Stimulated activated CD4-positive, alpha-beta T cell treated with anti-CD3 and anti-CD28 coated beads, Interleukin-12 subunit alpha, Interleukin-12 subunit beta, amount 100 ng/mL, for 48 hours (primary cell): ENCODE results near the gene DOCK2.

Experiments
- DNase-seq, 3 donors: peaks; one replicate each; pipeline ENCODE4 v3.0.0-alpha.2; 2020; ENCODE audit warnings: low read depth in 2 of 3, low spot score in 1 of 3

The DOCK2 gene

DNA sequence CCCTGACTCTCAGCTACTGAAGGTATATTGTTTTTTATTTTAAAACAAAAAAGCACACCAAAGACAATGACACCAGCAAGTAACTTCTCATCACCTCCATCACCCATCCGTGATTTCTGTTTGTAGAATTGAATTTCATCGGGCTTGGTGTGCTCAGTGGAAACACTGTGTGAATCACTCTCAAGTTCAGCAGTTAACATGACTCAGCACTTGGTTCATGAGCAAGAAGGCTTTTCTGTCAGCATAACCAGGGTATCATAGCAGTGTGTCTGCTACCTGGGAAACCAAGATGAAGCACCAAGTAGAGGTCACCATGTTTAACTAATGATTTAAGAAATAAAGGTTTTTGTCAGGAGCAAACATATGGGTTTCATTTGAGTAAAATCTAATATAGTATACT is 219.5 kb downstream of the DOCK2 start:
- no peak for DNase-seq

DNA sequence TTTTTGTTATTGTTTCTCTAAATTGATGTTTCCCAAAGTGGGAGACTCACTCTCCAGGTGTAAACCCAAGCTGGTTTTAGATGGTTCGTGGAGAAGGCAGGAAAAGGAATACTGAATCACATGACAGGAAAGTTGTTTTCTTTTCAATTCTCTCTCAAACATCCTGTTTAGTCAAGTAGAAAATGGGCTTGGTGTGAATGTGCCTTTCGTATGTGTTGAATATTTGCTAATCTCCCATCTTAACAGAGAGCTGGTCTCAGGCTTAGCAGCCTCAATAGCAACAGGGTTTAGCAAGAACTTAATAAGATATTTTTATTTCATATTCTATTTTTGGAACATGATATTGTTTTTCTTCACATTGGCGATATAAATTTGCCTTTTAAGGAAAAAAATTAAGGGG is 223.5 kb downstream of the DOCK2 start:
- no peak for DNase-seq

DNA sequence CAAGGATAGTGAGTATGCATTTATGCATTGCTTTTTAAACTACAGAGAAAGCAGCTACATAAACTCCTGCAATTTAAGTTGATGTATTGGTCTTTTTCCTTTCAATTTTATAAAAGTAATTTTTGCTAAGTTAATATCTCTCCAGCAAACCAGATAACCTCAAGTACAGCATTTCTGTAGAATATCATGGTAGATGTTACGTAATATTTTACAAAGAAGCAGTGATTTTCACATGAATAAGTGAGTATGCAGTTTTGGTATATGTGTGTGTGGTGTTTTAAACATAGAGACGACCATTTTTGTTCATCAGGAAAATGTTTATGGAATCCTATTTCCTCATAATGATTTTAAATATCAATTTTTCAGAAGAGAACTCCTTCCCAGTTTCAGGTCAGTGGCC is 224.4 kb downstream of the DOCK2 start:
- DNase-seq: no peak

DNA sequence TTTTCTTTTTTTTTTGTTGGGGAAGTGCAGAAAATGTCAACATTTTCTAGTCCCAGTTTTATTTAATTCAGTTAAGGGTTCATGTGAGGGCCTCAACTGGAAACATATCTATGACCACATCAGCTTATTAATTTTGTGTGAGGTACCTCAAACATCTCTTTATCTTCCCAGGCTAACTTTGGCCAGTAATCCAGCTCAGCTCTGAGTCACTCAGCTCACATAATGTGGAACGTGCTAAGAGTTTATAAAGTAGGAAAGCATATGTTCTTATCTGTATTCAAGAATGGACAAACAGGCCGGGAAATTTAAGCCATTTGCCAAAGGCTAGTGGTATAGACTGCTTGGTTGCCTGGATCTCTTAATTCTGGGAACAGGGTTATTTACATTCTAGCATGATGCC is 224.9 kb downstream of the DOCK2 start:
- DNase-seq: no peak

DNA sequence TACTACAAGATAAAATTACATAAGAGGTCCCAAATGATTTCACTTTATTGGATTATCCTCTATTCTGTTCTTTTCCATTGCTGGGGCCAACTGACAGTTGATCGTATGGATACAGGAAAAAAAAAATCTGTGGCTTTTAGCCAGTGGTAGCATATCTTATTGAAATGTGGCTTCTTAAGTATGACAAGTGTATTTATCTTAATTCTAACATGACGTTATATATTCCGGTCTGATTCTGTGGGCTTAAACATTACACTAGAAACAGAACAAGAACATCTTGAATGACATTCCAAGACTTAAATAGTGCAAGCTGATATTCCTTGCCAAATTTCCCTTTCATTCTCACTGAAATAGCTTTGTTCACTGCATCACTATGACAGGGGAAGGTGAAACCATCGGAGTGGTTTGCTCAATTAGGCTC is 225.3 kb downstream of the DOCK2 start:
- no peak for DNase-seq

DNA sequence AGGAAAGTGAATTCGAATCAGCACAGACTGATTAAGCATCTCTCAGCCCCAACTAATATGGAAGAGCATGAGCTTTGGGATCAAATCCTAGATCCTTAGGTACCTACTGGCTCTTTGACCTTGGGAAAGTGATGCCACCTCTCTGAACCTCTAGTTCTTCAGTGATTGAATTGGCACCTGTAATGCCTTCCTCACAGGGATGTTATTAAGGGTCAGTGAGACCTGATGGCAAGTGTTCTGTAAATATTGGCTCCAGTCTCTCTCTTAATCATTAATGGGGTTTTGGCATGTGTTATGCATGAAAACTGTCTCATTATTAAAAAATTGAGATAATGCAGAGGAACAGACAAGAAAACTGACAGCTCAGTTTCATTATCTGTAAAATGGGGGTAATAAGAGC is 227.4 kb downstream of the DOCK2 start:
- DNase-seq: no peak

DNA sequence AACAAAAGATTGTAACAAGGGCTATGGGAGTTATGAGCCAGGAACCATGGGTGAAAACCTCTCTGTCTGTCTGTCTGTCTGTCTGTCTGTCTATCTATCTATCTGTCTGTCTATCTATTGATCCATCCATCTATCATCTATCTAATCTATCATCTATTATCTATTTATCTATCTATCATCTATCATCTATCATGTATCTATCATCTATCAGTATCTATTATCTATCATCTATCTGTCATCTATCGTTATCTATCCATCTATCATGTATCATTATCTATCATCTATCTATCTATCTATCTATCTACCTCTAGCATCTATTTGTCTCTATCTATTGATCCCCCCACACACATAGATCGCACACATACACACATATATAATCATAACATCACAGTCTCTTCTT is 230.3 kb downstream of the DOCK2 start:
- DNase-seq: no peak

DNA sequence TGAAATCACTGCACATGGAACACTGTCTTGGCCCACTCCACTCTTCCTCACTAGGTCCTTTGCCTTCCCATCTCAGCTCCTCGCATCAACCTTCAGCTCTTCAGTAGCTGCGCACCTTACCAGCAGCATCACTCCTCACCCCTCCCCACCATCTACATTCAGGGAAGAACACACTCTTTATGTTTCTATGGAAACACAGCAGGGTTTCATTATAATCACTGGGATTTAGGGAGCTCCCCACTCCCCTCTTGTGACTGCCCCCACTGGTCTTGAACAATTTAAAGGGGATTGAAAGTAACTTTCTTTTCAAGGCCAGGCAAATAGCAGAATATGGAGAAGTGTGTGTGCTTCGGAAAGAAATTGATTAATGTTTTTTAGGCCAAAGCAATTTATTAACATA is 232.0 kb downstream of the DOCK2 start:
- no peak for DNase-seq

DNA sequence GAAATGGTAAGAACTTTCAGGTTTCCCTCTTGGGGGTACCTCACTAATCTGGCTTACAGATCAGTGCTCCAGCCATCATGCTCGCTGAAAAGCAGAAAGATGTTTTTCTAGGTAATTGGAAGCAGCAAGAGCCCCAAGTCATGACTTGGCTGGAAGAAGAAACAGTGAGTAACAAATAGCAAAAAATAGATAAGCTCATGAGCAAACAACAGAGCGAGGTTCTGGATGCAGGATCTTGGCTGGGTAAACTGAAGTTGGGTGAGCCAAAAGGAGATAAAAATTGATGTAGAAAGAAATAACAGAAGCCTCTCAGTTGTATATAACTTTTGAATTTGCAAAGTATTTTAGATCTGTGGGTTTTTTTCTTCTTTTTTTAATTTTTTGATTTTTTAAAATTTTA is 233.1 kb downstream of the DOCK2 start:
- DNase-seq: no peak

DNA sequence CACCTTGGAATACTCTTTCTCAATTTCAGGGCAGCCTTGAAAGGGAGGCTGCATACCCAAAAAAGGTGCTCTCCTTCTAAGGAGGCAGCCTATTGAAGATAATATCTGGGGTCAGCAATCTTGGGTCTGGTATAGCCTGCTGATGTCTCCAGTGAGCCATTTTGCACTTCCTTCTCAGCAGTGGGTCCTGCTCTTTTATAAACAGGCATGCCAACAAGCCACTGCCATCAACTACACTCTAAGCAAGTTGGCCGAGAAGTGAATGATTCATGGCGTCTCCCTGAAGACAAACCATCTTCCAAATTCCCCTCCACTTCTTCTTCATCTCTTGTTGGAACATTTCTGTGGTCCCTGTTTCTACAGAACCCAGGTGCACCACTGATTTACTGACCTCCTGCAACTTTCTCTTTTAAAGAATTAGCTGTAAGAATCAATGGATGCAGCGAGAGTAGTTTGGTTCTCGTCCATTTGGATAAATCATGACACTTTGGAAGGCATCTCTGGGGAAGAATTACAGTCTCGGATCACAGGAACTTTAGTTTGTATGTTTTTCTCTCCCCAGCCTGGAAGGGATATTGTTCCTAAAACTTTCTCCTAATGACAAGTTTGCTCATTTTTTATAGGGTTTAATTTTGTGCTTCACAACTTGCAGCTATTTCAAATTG is 234.9 kb downstream of the DOCK2 start:
- DNase-seq: no peak

DNA sequence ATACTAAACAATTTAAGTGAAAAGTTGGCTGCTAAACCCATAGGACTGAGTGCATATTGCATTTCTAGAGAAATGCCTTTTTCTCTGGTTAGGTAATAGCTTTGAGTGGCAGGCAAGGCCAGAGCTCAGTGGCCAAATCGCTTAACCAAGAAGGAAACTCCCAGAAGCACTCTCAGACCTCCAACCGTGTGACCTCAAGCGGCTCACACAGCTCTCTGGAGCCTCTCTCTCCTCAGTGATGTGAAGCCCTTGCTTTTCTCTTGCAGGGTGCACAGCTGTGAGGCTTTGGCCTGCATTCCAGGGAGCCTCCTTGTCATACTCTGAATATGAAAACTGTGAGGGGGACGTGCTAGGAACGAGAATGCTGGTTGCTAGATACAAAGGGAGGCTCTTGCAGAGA is 236.6 kb downstream of the DOCK2 start:
- no peak for DNase-seq

DNA sequence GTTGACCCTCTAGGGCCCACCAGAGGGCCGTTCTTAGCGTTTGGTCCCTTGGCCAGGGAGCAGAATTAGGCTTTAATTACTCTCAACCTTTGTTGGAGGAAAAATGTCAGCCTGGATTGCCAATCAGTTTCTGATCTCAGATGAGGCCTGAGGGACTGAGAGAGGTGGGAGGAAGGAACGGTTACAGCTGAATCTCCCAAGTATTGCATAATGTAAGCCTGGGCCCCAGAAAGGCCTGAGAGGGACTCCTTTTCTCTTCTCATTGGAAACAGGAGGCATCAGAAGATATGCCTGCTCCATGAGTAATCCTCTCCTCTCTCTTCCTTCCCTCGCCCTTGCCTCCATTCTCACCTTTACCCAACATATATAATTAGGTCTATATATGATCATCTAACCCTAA is 237.5 kb downstream of the DOCK2 start:
- DNase-seq: no peak

DNA sequence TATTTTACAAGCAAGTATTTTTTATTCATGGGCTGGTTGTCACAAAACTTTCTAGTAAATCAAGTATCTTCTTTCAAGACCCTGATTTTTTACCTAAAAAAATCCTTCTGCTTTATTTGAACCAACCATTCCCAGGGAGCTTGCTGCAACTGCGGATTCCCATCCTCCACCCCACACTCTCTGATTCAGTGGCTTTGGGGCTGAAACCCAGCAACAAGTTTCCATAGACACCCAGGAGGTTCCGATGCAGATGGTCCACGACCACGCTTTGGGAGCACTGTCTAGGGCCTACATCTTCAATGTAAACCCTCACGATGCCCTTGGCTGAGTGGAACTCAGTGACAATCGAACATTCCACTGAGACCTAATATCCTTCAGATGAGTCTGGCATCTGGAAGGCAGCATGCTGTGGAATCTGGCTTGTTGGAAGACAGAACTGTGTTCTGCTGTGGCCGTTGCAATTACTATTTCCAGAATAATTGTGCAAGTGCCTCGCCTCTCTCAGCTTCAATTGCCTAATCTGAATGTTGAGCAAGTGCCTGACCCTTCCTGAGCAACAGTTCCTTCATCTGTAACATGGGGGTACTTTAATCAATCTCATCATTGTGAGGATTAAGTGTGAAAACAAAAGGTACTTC is 238.1 kb downstream of the DOCK2 start:
- no peak for DNase-seq

DNA sequence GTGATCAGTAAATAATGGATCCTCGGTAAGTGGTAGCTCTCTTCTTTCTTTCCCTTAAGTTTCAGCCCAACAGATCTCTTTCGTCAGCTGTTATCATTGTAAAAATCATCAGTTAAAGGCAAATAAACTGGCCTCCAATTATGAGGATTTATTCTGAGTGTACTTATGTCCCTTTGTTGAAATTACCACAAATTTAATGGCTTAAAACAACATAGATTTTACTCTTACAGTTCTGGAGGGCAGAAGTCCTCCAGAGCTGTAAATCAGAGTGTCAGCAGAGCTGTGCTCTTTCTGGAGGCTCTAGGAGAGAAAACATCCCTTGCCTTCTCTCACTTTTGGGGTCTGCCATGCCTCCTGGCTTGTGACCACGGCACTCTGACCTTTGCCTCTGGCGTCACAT is 238.7 kb downstream of the DOCK2 start:
- no peak for DNase-seq

DNA sequence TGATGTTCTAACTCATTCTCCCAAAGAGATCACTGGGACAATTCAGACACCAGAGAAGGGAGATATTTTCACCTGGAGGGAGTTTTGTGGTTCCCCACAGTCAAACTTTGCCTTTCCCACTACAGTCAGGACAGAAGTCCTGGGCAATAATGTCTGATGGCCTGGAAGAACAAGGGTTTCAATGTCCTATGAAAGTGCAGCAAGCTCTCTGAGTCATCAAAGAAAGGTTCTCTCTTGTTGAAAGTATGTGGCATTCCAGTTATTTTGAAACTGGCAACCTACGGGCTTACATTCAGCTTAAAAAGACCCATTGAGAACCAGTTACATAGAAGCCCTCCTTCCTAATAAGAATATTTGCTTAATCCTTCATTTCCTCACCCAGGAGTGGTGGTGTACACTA is 239.3 kb downstream of the DOCK2 start:
- no peak for DNase-seq

DNA sequence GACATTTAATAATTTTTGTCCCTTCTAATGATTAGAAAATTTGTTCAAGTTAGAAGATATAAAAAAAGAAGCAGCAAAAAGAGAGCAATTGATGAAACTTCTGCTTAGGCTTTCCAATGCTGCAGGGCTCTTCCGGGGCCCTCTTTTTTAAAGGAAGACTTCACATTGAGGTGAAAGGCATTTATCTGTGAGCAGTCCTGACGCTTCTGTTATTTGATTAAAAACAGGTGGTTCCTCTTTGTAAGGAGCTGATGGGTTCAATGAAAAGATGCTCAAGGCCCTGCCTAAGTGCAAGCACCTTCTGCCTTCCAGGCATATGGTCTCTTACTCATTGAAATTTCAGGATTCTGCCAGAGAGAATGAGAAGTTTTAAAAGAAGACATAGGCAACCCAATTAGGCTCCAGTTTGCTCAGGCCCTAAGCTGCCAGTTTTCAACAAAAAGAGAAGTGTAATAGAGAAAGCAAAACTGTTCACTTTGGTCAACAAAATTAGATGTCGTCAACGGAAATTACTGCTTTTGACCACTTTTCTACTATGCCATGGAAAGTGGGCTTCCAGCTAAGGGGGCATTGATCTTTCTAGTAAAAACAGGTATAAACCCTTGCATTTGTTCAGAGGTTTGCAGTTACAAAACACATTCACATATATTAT is 243.1 kb downstream of the DOCK2 start:
- DNase-seq: no peak

DNA sequence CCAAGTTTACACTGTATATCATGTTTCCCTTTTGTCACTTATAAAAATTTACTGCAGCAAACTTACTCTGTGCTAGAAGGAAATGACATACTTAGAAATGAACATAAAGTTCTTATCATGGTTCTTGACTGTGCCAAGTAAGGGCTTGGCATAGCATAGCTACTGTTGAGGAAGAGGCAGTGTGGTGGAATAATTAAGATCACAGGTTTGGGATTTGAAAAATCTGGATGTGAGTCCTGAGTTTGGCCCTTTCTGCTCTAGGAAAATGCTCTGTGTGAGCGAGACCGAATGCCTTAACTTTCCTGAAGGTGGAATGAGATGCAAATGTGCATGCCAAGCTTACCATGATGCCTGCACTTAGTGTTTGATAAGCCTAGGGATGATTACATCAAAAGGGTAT is 243.7 kb downstream of the DOCK2 start:
- DNase-seq: no peak

DNA sequence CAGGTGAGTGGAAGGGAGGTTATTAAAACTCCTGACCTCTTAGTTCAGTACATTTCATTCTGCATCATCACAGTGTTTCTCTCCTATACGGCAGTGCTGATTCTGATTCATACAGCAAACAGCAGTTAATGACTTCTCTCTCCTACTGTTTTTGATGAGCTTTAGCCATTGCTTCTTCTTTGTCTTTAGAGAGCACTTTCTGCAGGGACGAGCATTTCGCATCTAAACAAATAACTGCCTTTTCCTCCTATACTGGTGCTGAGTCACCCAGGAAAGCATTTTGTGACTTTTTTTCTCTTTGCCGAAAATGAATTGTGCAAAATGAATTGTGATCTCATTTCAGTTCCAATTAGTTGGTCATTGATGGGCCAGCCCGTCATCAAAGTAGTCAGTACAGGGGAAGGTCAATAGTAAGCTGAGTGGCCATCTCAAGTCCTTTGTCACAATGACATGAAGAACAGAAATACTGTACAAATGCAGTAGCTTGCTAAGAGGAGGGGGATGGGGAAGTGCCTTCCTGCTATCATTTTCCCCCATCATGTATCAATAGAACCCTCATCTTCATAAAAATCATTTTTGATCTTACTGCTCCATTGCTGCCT is 244.7 kb downstream of the DOCK2 start:
- DNase-seq: no peak

DNA sequence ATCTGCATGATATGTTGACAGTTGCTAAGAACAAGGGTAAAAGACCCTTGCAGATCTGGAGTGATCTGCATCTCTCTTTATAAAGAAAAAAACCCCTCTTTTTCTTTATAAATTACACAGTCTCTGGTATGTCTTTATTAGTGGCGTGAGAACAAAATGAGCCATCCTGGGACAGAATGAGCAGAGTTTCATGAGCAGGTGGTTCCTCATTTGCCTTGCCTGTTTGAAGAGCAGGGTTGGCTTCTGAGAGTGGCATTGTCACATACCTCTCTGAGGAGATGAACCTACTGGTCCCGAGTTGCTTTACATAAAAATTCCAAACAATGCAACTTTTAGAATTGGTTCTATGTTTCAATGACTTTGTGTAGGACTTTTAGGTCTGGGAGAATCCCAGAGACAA is 249.0 kb downstream of the DOCK2 start:
- DNase-seq: no peak

DNA sequence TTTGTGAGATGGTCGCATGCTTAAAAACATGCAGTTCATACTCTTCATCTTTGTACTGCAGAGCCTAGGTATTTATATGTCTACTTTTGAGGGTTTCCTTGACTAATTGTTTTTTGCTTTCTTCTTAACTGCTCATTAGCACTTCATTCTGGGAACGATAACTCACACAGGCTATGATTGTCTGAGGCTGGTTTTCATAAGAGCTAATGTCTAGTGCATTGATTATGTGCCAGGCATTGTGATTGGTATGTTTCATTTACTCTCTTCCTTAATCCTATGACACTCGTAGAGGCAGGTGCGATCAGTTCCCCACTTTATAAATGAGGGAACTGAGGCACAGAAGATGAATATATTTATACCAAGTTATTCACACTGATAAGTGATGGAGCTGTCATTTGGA is 249.6 kb downstream of the DOCK2 start:
- no peak for DNase-seq

DNA sequence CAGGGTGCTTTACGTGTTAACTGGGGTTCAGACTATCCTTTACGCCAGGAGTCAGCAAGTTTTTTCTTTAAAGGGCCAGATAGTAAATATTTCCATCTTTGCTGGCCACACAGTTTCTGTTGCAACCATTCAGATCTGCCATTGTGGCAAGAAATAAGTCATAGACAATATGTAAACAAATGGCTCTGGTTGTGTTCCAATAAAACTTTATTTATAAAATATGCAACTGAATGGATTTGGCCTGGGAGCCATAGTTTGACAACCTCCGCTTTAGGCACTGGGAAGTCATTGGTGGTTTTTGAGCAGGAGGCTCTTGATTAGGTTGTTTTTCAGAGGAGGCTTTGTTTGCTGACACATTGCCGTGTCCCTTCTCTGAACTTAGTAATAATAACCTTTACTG is 252.5 kb downstream of the DOCK2 start:
- no peak for DNase-seq

DNA sequence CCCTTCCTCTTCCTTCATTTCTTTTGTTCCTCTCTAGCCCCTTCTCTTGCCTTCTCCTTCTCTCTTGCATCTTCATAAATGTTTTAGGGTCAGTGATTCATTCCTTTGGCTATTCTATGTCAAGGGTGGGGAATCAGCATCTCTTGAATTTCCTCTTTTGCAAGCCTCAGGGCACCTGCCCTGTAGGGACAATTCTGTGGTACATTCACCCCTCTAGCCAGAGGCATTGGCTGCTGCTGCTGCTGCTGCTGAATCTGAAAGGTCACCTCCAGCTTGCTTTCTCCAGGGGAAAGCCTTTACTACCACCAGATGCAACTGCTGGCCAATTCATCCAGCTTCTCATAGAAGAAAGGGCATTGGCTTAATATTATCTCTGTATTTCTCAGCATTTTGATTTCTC is 255.9 kb downstream of the DOCK2 start:
- DNase-seq: no peak
